Glutamatergic neuron (in vitro differentiated cells): ENCODE results near the gene PRLR. TPM values are rescaled to one million over a fixed set of nuclear protein-coding genes. Genes with fewer than 3 reads are reported as not detected.

Experiments used
- DNase-seq: peaks from one replicate; pipeline ENCODE4 v3.0.0; 2022
- H3K27ac Mint-ChIP-seq: one replicate; pipeline ENCODE4 v1.8.0; 2020; ENCODE audit warnings: mild to moderate bottlenecking, mixed read lengths, inconsistent platforms; ENCODE audit not compliant: unreplicated experiment
- H3K27me3 Mint-ChIP-seq: one replicate; pipeline ENCODE4 v1.8.0; 2020; ENCODE audit warnings: mild to moderate bottlenecking, moderate library complexity, mixed read lengths, inconsistent platforms; ENCODE audit not compliant: unreplicated experiment
- H3K36me3 Mint-ChIP-seq: one replicate; pipeline ENCODE4 v1.8.0; 2020; ENCODE audit warnings: mild to moderate bottlenecking, mixed read lengths, inconsistent platforms; ENCODE audit not compliant: unreplicated experiment
- H3K4me1 Mint-ChIP-seq: one replicate; pipeline ENCODE4 v1.8.0; 2020; ENCODE audit warnings: mild to moderate bottlenecking, low read depth, mixed read lengths, inconsistent platforms; ENCODE audit not compliant: unreplicated experiment
- H3K4me3 Mint-ChIP-seq: one replicate; pipeline ENCODE4 v1.8.0; 2020; ENCODE audit warnings: mild to moderate bottlenecking, mixed read lengths, inconsistent platforms; ENCODE audit not compliant: unreplicated experiment
- H3K9me3 Mint-ChIP-seq: one replicate; pipeline ENCODE4 v1.8.0; 2020; ENCODE audit warnings: mild to moderate bottlenecking, moderate library complexity, mixed read lengths, inconsistent platforms; ENCODE audit not compliant: unreplicated experiment
- CTCF ChIP-seq: fragments of 200-600 bp; sonication (generic); IDR thresholded peaks from one replicate; pipeline ENCODE4 v1.5.0; 2021; ENCODE audit not compliant: partially characterized antibody, unreplicated experiment
- total RNA-seq: library from RNA; stranded (reverse); fragmentation: NEBNext Ultra II Directional; extraction: Animal tissue kit (Norgen Biotek cat#: 25700); gene quantifications from one replicate; pipeline ENCODE4 v1.2.1, GENCODE V29; 2021; ENCODE audit not compliant: unreplicated experiment

Gene PRLR
- total RNA-seq, 1 donor from 2014 or later, result not detected

DNA sequence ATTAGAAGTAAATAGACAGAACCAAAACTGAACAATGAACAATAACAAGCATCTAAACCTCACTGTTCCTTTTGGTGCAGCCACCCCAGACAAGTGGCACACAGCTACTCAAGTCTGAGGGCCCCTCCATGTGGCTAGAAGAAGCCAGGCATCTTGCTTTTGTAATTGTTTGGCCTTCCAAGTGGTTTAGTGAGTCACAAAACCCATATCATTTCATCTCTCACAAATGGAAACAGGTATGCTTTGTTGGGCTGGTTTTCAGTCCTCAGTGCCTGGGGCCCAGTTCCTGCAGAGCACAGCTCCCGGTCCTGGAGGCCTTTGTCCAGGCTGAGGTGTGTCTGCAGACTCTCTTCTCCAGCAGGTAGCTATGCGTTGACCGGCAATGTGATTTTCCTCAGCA is 16.7 kb downstream of the PRLR start:
- Mint-ChIP-seq H3K9me3 (no peaks in the 10 kb centered on the region), H3K4me1 (no peaks in the 10 kb centered on the region), H3K4me3 (no peak overlapping the region), H3K27ac (no peak overlapping the region), H3K27me3 (no peaks in the 10 kb centered on the region), H3K36me3 (no peaks in the 10 kb centered on the region)
- no peak for DNase-seq
- no peak for TF ChIP-seq CTCF

DNA sequence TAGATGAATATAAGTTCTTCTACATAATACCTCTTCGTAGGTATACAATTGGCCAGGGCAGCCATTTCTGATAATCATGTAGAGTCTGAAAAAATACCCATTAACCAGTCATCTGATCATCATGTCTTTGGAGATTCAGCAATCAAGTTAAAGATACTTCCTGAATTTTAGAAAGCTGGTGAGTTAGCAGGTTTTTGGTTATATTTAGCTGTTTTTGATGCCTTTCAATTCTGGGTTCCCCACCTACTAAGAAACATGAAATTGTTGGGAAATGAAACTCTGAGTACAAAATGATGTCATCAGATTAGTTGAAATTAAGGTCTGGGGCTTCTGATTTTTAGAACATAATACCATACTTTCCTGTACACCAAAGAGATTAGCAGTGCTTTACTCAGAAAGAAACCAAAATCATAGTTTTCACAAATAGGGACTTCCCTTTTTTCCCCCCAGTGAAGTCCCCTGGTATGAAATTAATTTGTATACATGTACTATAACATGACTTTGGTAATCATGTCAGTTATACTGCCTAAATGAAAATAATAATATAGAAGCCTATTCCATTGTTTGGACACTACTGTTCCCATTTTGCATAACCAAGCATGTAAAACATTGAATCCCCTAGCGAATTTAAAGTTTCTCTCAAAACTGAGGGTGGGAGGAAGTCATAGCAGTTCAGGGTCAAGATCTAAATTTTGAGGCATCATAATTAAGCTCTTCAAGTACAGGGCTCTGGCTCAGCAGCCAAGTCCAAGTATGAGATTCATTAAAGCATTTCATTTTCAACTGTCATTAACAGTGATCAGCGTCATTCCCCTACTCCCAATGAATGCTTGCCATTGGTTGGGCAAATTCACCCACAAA is 17.9 kb downstream of the PRLR start:
- no peak overlapping the region for H3K27ac Mint-ChIP-seq
- H3K9me3 Mint-ChIP-seq, result no peaks in the 10 kb centered on the region
- no peak for TF ChIP-seq CTCF
- H3K36me3 Mint-ChIP-seq, result no peaks in the 10 kb centered on the region
- no peak for DNase-seq
- no peak overlapping the region for H3K4me3 Mint-ChIP-seq
- H3K27me3 Mint-ChIP-seq, result no peaks in the 10 kb centered on the region
- H3K4me1 Mint-ChIP-seq, result no peaks in the 10 kb centered on the region

- no peak overlapping the region for H3K4me3 Mint-ChIP-seq
- H3K36me3 Mint-ChIP-seq, result no peaks in the 10 kb centered on the region
- H3K4me1 Mint-ChIP-seq, result no peaks in the 10 kb centered on the region
- no peak for DNase-seq
- no peak for TF ChIP-seq CTCF
- no peaks in the 10 kb centered on the region for H3K27me3 Mint-ChIP-seq
- H3K27ac Mint-ChIP-seq, result no peak overlapping the region
- H3K9me3 Mint-ChIP-seq, result no peaks in the 10 kb centered on the region
Observed at GRCh38 chr5:35209862-35210261, 20.4 kb downstream of the PRLR start.

- Mint-ChIP-seq H3K9me3 (no peaks in the 10 kb centered on the region), H3K27ac (no peak overlapping the region), H3K36me3 (no peaks in the 10 kb centered on the region), H3K4me3 (no peak overlapping the region), H3K4me1 (no peaks in the 10 kb centered on the region), H3K27me3 (no peaks in the 10 kb centered on the region)
- no peak for DNase-seq
- no peak for TF ChIP-seq CTCF
Observed at GRCh38 chr5:35205606-35206005, 24.7 kb downstream of the PRLR start.

DNA sequence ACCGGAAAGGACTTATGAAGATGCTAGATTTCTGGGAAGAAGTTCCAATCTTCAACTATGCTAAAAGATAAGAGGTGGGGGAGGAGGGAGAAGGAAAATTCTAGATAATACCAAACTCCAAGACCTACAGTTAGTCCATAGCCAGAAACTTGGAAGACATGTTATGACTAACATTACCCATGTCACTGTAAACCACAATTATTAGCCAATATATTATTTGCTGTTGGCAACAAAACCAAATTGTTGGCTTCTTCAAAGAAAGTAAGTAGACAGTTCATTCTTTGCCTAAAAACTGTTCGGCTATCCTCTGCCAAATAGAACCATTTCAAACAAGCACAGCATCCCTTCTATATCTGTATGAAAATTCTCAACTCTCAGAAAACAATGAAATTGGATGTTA is 25.1 kb downstream of the PRLR start:
- H3K27me3 Mint-ChIP-seq, result no peaks in the 10 kb centered on the region

More for the DNA sequence above, 25.1 kb downstream of the PRLR start:
- TF ChIP-seq CTCF, result no peak
- Mint-ChIP-seq H3K4me1 (no peaks in the 10 kb centered on the region), H3K9me3 (no peaks in the 10 kb centered on the region), H3K27ac (no peak overlapping the region), H3K36me3 (no peaks in the 10 kb centered on the region), H3K4me3 (no peak overlapping the region)
- DNase-seq, result no peak
